Measurements from ENCODE around the gene WNT9A.

WNT9A gene

GRCh38 chr1:227948493-227949260, 945 bp upstream of the WNT9A start:
- POLR2A ChIA-PET: interaction anchor here (0.8 to 2.7 kb wide), 12 partner anchors 18 to 467 kb away, joined by 3 to 19 read pairs (median 4); partner anchors contain the start of genes ARF1, JMJD4 and SNAP47

More at GRCh38 chr1:227948493-227949260, 945 bp upstream of the WNT9A start:
- Histone ChIP-seq H3K9me3 (ENCODE audit: control insufficient read depth, insufficient read depth, low read depth, low read length) (no peaks in the 10 kb centered on the region), H3K36me3 (ENCODE audit: control insufficient read depth in 2 of 2, insufficient read depth in 1 of 2, low read length in 2 of 2) (no peaks in the 10 kb centered on the region), H3K27ac (ENCODE audit: extremely low read depth, low read depth, low read length) (peak overlapping the region; percentile 1; the same call in 1 of the 2 replicates), H3K4me1 (ENCODE audit: control insufficient read depth, insufficient read depth, low read length) (peaks cover 14% of the 10 kb centered on the region), H3K4me3 (ENCODE audit: low read depth, low read length) (peak overlapping the region; percentile 59)
- CTCF ChIA-PET: interaction anchor here (0.5 to 2.6 kb wide), 6 partner anchors 9 to 190 kb away, joined by 3 to 36 read pairs (median 4); no protein-coding TSS in a partner anchor
- TF ChIP-seq ZBTB20 (tag by site-specific recombination; IDR thresholded peaks at IDR 0.05): peak; percentile 54; the same call in 1 of the 2 replicates
- TF ChIP-seq ZNF138 (tag by site-specific recombination; IDR thresholded peaks at IDR 0.05; ENCODE audit: borderline replicate concordance): no peak
- no peak for TF ChIP-seq ZNF518A (tag by site-specific recombination; conservative IDR thresholded peaks at IDR 0.05; ENCODE audit: low read depth)
- peak; percentile 92 for TF ChIP-seq ZNF600 (tag by site-specific recombination; IDR thresholded peaks at IDR 0.05)
- TF ChIP-seq ZBTB8A (tag by site-specific recombination; IDR thresholded peaks at IDR 0.05): peak; percentile 42; the same call in 1 of the 2 replicates
- TF ChIP-seq ZNF23 (tag by site-specific recombination; IDR thresholded peaks at IDR 0.05; ENCODE audit: borderline replicate concordance): no peak
- TF ChIP-seq ZNF561 (tag by site-specific recombination; IDR thresholded peaks at IDR 0.05; ENCODE audit: borderline replicate concordance): no peak
- TF ChIP-seq REPIN1 (tag by site-specific recombination; IDR thresholded peaks at IDR 0.05; ENCODE audit: low read depth): no peak
- 0 out of 2 replicates have a peak, but pooled peaks have one; percentile 25 for TF ChIP-seq SP3 (tag by site-specific recombination; IDR thresholded peaks at IDR 0.05)
- TF ChIP-seq ZNF114 (tag by site-specific recombination; IDR thresholded peaks at IDR 0.05): no peak
- TF ChIP-seq KLF1 (tag by site-specific recombination; IDR thresholded peaks at IDR 0.05): 0 out of 2 replicates have a peak, but pooled peaks have one; percentile 64
- no peak for TF ChIP-seq ZNF610 (tag by site-specific recombination; IDR thresholded peaks at IDR 0.05; ENCODE audit: borderline replicate concordance)
- TF ChIP-seq ZNF292 (tag by site-specific recombination; IDR thresholded peaks at IDR 0.05; ENCODE audit: borderline replicate concordance, low read depth): no peak
- TF ChIP-seq HIC1 (tag by site-specific recombination; IDR thresholded peaks at IDR 0.05): peak; percentile 73
- no peak for TF ChIP-seq ZNF558 (tag by site-specific recombination; IDR thresholded peaks at IDR 0.05)
- TF ChIP-seq GLIS2 (tag by site-specific recombination; IDR thresholded peaks at IDR 0.05): peak; percentile 39; the same call in 1 of the 2 replicates
- 0 out of 2 replicates have a peak, but pooled peaks have one; percentile 8 for TF ChIP-seq ZNF76 (tag by site-specific recombination; IDR thresholded peaks at IDR 0.05; ENCODE audit: borderline replicate concordance, low read depth)
- no peak for TF ChIP-seq ZNF274 (IDR thresholded peaks at IDR 0.05; ENCODE audit: low read length)
- no peak for TF ChIP-seq ZNF274 (tag by site-specific recombination; IDR thresholded peaks at IDR 0.05; ENCODE audit: borderline replicate concordance)
- TF ChIP-seq ZNF548 (tag by site-specific recombination; IDR thresholded peaks at IDR 0.05): no peak
- 0 out of 2 replicates have a peak, but pooled peaks have one; percentile 41 for TF ChIP-seq PBX3 (CRISPR knock-in tag; IDR thresholded peaks at IDR 0.05)
- no peak for TF ChIP-seq ZNF596 (tag by site-specific recombination; IDR thresholded peaks at IDR 0.05)
- TF ChIP-seq ZBTB17 (tag by site-specific recombination; IDR thresholded peaks at IDR 0.05): peak; percentile 31; the same call in 1 of the 2 replicates
- no peak; the same call in 1 of the 2 replicates for TF ChIP-seq PATZ1 (tag by site-specific recombination; IDR thresholded peaks at IDR 0.05)
- 0 out of 2 replicates have a peak, but pooled peaks have one; percentile 4 for TF ChIP-seq ZNF501 (tag by site-specific recombination; IDR thresholded peaks at IDR 0.05)
- peak; percentile 85 for TF ChIP-seq ZNF335 (tag by site-specific recombination; conservative IDR thresholded peaks at IDR 0.05)

Data from HEK293 (cell line).